Stimulated activated CD4-positive, alpha-beta T cell treated with anti-CD3 and anti-CD28 coated beads, Interleukin-1b, Interleukin-23, amount 100 ng/mL, for 1 hour (primary cell): ENCODE measurements around the gene TNP1.

Source experiments
- DNase-seq, 2 donors: peaks; one replicate each; pipeline ENCODE4 v3.0.0-alpha.2; 2020; ENCODE audit warnings: low read depth in 2 of 2

Gene TNP1

DNA sequence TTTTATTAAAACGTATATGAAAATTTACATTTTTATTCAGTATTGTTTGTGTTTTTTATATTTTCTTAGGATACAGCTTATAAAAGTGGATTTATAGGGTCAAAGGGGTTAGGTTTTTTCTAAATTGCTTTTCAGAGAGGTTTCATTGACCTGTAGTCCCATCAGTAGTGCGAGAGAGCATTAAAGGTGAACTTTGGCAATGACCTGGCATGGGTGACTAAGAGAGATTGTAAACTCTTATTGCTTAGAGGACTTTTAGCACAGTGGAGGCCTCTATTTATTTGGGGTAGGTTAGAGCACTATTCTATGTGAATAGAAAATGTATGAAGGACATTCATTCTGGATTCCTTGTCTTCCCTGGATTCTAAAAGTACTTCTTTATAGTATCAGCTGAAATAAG lies 16.0 kb upstream of the TNP1 start:
- no peak for DNase-seq

DNA sequence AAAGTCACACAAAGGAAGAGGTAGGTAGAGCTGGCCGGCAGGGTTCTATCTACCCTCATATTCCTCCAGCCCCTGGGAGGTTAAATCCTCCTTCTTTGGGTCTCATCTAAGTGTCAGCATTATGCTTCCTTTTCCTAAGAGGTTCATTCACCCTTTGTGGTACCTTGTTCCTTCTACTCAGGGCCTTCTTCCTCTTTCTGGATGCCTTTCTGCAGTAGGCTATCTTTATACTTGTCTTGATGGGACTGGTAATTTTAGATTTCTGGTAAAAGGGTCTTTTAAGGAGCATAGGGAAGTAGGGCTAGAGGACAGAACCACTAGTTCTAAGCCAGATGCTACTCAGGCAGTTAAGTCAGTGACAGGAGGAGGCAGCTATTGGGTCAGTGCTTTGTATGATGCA lies 13.7 kb upstream of the TNP1 start:
- DNase-seq: no peak

DNA sequence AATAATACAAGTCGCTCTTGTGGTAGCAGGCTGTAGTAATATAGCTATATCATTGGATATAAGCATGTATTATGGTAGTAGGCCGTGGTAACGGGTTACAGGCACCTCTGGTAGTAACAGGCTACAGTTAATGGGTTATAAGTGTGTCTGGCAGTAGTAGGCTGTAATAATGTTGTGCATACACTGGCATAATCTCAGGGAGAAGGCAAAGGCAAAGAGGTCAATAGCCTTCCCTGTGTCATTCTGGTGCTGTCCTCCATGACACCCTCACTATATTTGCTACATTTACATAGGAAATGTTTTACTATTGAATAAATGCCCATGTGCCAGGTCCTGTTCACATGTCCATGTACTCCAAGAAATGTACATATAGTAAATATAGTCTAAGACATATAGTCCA lies 12.8 kb upstream of the TNP1 start:
- DNase-seq: no peak

DNA sequence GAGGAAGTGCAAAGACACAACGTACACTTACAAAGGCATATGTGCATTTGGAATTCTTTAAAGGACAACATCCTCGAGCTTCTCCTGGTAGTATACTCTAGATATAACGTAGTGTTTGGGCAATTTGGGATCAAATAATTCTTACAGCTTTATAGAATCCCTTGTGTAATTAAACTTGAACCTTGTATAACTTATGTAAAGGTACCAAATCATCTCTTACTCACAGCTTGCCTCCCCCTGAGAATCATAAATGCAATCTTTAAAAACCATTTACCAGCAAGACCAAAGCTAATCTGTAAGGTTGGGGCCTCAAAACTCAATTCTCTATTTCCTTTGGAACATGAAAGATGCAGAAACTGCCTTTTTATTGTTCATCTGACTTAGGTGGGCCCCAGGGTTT lies 12.2 kb upstream of the TNP1 start:
- DNase-seq: no peak

DNA sequence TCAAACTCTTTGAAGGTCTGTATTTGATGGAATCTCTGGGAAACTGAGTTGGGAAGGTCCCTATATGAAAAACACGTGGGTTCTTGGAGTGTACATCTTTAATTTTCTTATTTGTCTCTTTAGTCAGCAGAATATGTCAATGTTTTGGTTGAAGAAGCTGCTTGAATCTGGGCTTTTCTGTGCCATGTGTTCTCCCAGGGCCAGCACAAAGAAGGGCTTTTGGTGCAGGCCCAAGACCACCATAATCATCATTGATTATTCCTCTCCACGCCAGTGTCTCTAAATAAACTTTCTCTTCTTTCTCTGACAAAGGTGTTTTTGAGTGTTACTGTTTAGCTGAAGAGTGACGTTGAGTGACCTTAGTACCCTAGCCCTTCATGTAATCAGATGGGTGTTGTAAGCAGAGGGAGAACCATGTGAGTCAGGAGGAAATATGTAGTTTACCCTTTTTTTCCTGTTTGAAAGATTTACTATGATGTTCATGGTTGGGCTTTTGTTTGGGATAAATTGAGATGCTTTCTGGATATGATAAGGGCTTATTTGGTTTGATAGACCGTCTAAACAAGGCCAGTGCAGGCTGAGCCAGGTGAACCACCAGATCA lies 11.6 kb upstream of the TNP1 start:
- DNase-seq: no peak

DNA sequence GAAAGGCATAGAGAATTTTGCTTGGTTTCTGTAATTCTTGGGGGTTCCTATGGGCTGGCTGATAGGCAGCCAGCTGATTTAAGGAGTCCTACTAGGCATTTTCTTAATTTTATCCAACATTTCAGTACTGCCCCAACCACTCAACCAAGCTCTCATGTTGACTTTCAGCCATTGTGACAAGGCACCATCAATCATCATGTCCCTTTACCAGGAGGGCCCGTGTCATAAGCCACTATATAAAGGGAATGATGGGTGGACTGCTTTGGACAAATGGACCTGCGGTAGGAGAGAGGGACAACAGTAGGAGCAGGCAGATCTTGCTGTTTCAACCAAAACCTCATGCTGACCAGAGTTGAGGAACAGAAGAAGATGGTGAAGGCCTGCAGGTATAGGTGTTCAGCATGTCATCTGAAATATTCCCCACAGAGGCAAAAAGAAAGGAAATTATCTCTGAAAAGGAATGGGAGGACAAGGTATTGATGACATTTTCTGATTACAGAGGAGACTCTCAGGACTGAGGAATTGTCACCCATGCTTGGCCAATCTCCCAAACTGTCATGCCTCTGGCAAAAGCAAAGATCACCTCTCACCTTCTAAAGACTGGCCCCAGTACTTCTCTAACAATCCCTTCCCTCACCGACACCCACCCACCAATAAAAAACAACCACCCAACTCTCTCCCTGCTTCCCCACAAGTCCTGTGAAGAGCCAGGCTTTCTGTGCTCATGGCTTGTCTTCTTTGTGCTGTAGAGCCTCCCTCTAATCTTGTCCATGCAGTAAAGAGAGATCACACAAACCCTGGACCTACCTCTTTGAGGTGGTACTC lies 10.9 kb upstream of the TNP1 start:
- DNase-seq: no peak

DNA sequence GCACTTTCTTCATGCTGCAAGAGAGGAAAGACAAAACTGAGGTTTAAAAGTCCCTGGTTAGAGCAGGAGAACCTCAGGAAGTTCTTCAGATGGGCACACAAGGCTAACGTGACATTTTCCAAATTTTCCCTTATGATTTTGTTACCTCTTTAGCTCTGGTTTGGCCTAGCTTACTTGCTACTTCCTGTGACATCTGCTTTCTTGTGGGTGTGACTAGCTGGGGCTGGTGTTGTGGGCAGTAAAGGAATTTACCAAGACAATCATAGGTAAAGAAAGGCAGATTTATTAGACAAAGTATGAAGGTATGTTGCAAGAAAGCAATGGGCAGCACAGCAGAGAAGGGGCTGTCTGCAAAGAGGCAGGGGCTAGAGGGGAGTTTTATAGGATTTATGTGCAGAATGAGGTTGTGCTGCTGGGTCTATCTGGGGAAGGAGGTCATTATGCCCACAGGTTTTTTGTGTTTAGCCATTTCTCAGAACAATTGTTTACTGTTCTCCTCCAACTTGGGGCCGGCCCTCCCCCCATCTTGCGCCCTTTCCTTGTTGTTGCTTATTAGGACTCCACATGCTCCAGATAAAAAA lies 6.7 kb upstream of the TNP1 start:
- DNase-seq: no peak

DNA sequence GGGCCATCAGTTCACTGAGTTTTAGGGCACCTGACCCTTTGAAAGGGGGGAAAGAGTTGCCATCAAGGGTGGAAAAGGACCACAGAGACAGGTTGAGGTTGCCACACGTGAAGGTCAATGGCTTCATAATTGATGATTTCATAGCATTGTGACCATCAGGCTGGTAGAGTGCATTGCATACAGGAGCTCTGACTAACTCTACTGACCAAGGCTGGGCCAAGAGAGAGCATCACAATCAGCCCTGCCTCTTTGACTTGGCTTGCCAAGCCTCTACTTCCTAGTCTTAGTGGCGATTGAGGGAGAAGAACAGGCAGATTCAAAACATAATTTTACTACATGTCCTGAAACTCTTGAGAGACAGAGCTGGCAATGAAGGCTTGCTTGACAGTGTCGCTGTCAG lies 5.8 kb upstream of the TNP1 start:
- no peak for DNase-seq

DNA sequence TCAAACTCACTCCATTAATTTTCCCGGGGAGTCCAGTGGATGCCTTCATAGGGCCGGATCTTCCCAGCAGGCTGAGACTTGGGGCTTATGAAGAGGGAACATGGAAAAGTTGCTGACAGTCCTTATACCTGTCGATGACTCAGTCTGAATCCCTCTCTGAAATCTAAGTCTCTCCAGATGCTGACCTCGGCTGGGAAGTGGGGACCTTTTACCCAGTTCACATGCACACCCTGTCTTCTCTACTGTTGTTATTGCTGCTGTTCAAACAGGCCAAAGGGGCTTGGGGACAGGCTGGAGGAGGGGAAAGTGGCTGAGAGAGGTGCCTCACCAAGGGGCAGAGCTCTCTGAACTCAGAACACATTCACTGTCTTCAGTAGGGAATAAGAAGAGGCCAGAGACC lies 4.1 kb upstream of the TNP1 start:
- no peak for DNase-seq

DNA sequence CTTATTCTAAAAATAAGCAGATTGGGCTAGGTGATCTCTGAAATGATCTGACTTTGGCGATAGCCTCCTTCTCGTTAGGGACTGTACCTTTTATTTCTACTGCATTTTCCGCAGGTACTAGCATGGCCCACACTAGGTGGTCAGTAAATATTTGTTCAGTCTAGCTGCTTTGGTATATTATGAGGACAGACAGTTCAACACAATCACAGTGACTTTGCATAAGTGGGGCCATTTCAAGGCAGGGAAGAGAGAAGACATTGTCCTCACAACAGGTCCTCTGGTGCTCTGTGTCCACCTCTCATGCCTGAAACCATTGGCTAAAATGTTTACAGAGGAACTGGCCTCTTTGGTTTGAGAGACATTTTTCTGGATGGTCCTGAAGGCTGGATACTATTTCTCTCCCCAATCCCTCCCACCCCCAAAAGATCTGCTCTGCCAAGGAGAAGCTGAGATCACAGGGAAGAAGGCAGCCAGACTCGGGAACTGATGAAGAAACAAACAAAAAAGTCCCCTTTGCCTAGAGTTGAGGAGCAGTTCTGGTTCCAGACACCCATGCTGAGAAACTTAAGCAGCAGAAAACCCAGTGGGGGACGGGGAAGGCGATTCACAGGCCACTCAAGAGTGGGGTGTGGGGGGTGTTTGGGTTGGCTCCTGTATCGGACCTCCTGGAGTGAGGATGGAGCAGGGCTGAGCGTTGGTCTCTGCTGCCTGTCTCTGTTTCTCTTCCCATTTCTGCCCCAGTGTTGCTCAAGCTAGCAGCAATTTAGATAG lies 2.9 kb upstream of the TNP1 start:
- DNase-seq: no peak

DNA sequence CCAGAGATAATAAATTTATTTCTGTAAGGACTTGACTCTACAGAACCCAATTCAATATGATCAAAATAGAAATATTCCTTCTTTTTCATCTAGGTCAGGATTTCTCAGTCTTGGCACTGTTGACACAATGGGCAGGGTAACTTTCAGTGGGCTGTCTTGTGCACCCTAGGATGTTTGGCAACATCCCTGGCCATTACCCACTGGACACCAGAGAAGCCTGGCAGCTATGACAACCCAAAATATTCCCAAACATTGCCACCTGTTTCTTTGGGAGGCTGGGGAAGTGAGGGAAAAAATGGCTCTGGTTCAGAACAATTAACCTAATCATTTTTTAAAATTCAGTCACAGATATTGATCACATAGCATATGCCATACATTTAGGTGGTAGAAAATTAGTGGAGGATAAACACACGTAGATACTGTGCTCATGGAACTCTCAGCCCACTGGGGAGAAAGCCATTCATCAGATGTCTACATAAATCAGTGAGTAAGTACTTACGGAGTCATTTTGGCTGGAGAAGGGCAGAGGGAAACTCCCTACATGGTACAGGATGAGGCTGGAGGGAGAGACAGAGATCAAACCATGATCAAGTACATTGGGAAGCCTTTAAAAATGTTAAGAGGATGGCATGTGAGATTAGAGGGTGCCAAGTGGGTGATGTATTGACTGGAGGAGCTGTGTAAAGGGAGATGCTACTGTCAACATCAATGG lies 718 bp upstream of the TNP1 start:
- DNase-seq: no peak

DNA sequence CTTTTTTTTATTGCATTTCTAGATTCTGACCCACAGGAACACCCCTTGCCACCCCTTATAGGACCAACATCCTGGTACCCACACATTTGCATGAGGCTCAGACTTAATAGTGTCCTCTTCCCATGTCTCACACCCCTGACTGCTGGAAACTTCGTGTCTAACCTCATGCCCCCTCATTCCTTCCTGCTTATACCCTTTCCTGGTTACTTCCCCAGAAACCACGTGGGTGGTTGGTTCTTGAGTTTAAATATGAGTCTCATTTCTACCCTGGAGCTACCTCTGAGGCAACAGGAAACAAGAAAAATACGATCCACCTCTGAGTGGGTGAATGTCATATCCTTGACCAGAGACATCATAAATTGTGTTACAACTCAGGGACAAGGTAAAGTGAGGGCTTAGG lies 1.6 kb downstream of the TNP1 start:
- DNase-seq: no peak

DNA sequence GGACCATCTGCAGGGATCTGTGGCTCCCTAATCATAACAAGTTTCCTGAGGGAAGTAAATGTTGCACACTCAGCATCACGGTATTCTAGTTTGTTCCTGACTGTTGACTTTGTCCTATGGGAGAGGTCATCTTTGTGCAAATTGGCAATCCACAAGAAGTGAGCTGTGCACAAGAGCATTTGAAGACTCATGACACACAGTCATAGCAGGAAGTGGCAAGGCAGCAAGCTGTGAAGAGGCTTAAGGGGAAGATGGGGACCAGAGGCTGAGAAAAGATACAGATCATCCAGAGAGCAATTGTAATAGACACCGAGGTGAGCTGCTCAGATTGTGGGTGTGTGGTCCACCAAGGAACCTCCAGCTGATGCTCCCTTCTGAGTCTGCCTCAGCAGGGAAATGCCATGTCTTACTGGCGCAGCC lies 2.7 kb downstream of the TNP1 start:
- DNase-seq: no peak

DNA sequence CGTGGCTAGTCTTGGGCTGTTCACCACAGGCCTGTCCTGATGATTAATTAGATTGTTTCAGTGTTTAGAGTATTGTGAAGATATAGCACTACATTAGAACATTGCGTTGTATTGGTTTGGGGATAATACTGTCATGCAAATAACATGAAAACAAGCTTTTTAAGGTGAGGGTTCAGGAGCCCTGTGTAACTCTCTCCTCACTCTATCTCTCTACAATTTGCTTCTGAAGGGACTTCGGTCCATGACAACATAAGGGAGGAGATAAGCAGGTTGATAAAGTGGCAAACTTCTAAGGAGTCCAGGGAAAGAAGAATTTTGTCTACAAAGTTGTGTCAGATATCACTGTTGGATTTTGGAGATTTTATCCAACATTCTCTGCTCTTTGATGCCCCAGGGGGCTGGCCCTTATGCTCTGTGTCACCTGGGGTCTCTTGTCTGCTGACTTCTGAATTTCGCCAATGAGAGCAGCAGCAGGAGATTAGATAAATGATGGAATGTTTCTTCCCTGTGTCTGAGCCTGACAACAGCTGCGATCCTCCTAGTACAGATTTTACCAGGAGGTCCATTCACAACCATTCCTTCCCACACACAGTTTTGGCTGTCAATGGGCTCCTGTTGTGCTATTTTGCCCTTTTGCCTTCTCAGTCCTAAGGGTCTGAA lies 3.3 kb downstream of the TNP1 start:
- no peak for DNase-seq

DNA sequence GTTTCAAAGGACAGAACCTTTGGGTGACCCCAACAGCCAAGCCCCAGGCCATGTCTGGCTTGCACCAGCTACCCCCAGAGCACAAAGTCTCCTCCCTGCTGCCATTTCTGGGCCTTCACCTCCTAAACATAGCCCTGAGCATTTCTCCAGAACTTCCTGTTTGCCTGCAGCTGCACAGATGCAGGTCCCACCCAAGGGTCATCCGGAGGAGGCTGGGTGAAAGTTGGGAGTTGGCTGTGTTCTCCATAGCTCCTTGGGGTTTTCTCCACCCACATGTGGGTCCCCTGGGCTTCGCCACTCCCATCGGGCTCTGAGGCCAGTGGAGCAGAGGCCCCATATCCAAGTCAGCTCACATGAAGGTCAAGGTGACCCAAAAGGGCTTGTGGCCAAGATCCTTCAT lies 4.3 kb downstream of the TNP1 start:
- DNase-seq: no peak

DNA sequence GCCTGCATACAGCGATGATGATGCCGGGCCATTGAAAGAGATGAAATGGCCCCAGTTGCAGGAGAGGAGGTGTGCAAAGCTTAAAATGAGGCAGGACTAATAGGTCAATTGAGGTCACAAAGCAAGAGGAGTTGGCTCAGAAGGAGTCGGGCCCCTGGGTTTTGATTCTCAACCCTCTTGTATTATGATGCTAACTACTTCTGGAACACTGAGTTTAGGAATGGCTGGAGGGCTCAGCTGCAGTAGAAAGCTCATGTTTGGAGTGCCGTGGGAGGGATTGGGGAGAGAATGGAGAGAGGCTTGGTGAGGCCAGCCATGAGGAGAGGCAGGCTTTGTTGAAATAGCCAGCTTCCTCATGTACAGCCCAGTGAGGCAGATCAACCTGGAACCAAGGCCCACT lies 4.8 kb downstream of the TNP1 start:
- DNase-seq: no peak

DNA sequence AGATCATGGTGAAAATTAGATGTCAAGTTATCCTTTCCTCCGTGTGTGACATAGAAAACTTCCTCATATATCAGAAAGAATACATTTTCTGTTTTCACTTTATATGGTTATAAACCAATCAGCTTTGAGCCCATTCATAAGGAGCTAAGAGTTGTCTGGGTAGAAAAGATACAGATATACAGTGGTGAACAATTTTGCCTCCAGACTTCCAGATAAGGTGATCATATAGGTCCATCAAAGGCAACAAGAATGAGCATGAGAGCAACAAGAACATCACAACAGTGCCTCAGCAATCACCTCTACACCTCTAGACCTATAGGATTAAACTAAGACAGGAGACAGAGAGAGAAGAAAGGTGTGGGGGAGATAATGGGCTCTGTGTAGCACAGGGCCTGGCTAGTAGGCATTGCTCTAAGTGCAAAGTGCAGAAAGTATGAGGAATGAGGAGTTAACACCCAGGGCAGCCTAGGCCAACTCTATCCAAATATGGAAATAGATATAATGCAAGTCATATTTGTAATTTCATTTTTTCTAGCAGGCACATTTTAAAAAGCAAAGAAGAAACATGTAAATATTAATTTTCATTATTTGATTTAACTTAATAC lies 8.3 kb downstream of the TNP1 start:
- DNase-seq: no peak

DNA sequence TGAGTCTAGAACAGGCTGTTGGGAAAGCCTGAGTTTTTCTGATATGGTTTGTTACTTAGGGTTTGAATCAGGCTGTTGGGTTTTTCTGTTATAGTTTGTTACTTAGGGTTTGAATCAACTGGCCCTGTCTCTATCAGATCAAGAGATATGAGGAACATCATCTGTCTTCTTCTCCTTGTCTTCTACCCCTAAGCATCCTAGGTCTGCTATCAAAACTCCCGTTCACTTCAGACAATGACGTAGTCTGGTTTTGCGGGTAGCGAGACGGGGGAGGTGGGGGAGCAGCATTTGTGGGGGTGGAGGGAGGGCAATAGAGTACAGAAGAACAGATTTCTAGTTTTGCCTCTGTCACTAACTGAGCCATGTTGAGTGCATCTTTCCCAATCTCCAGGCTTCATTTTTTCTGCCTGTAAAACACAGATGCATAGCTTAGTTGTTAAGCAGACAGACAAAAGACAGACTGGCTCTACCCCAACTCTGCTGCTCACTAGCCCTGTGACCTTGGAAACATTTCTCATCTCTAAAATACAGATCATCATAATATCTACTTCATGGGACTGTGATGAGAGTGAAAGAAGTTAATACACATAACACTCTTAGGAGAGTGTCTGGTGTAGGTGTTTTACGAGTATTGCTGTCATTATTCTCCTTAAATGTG lies 9.1 kb downstream of the TNP1 start:
- DNase-seq: no peak

DNA sequence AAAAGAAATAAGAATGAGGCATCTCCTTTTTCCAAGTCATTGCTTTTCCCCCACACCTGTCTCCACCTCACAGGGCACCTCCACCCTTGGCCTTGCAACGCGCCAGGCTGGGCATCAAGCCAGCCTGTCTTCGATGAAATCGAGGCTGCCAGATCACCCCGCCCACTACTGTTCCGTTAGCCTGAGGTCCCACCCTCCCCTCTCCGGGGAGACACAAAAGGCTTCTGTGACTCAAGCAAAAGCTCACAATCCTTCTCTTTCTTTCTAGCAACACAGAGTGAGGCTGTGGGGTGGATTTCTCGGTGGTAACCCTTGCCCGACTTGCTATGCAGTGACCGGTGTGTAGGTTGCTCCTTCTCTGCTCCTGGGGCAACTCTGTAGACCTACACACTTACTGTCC lies 9.9 kb downstream of the TNP1 start:
- no peak for DNase-seq

DNA sequence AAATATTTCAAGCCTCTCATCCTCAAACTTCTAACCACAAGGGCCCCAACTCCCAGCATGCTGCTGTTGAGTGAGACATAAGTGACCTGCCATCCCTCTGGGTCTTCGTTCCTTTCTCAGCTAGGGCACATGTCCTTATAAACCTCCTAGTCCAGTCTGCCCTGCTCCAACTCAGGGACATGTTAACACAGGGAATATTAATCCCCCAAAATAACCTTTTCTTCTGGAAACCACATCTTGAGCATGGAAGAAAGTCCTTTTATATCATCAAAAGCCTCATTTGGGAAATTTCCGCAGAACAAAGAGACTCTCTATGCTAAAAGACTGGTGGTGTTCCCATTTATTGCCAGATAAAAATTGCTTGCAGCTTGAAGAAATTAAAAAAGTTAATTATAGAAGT lies 14.4 kb downstream of the TNP1 start:
- DNase-seq: no peak

DNA sequence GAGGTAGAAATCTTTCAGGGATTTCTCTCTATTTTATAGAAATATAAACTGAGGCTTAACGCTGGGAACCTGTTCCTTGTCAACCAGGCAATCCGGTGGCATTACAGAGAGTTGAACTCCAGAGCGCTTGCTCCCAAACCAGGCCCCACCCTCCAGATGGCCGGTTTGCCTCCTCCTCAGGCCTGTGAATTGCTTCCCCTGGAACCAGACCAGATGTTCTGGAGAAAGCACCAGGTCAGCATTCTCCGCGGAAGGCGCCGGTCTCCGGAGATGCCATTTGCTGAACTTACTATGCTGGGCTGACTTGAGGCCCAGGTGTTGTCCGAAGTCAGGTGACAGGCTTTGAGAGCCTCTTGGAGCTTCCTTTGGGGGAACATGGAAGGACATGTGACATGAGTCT lies 17.2 kb downstream of the TNP1 start:
- no peak for DNase-seq
